ENCODE data around the gene PIP4K2C. TPM values are rescaled to one million over a fixed set of nuclear protein-coding genes. Genes with fewer than 3 reads are reported as not detected.

The PIP4K2C gene
- total RNA-seq, 4 donors from 2014 or later = 2.6 to 29.3 (median 18.8) TPM

DNA sequence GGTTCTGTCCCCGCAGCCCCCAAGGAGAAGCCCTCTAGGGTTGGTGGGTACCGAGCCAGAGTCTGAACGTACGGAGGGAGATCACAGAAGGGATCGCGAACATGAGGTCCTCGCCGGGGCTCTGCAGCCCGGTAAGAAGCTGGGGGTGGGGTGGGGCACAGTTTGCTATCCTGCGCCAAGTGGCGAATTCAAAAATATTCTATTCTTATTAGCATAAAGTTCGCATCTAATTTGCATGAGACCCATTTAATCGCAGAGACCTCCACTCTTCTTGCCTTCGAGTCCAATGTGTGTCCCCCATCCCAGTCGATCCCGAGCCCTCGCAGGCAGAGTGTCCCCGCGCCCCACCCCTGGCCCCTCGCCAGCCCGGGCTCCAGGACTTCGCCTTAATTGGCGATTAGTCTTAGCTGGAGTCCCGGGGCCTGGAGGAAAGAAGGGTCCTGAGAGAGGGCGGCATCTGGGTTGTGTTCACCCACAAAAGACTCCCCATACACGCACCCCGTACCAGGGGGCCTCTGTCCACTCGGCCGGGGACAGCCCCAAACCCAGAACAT lies 19.6 kb downstream of the PIP4K2C start:
- H3K4me3 ChIP-seq = peak overlapping the region; percentile 70 to 81
- TF ChIP-seq, protein P1, sequence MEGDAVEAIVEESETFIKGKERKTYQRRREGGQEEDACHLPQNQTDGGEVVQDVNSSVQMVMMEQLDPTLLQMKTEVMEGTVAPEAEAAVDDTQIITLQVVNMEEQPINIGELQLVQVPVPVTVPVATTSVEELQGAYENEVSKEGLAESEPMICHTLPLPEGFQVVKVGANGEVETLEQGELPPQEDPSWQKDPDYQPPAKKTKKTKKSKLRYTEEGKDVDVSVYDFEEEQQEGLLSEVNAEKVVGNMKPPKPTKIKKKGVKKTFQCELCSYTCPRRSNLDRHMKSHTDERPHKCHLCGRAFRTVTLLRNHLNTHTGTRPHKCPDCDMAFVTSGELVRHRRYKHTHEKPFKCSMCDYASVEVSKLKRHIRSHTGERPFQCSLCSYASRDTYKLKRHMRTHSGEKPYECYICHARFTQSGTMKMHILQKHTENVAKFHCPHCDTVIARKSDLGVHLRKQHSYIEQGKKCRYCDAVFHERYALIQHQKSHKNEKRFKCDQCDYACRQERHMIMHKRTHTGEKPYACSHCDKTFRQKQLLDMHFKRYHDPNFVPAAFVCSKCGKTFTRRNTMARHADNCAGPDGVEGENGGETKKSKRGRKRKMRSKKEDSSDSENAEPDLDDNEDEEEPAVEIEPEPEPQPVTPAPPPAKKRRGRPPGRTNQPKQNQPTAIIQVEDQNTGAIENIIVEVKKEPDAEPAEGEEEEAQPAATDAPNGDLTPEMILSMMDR (IDR thresholded peaks at IDR 0.05) = no peak
- TF ChIP-seq POLR2A (IDR thresholded peaks at IDR 0.05) = no peak
- peak overlapping the region; percentile 93 to 94 for H3K27ac ChIP-seq
- DNase-seq = peak; percentile 78 to 79
- no peaks in the 10 kb centered on the region for H3K36me3 ChIP-seq
- intact Hi-C loops (cut with DNase I; ENCODE audit: low total_unique reads) = no loop called here
- H3K27me3 ChIP-seq = no peaks in the 10 kb centered on the region
- no peaks in the 10 kb centered on the region for H3K4me1 ChIP-seq
- no peaks in the 10 kb centered on the region for H3K9me3 ChIP-seq

- no peaks in the 10 kb centered on the region for H3K9me3 ChIP-seq
- peak within 1 kb of the TSS; percentile 93 to 94 for H3K27ac ChIP-seq
- DNase-seq = peak; percentile 86 to 88
- intact Hi-C loops (cut with DNase I; ENCODE audit: low total_unique reads) = no loop called here
- TF ChIP-seq, protein P1 (IDR thresholded peaks at IDR 0.05) = no peak
- peak; percentile 57 to 80 for TF ChIP-seq POLR2A (IDR thresholded peaks at IDR 0.05)
- no peaks in the 10 kb centered on the region for H3K4me1 ChIP-seq
- H3K27me3 ChIP-seq = no peaks in the 10 kb centered on the region
- H3K36me3 ChIP-seq = no peaks in the 10 kb centered on the region
- peak within 1 kb of the TSS; percentile 70 to 81 for H3K4me3 ChIP-seq
These were observed 20.3 kb downstream of the PIP4K2C start, which contains the start of gene ARHGEF25 for GRCh38 chr12:57611108-57611826. ARHGEF25 (plus strand) TSS chr12:57611435; CDS start chr12:57611895, 460 bp downstream.

DNA sequence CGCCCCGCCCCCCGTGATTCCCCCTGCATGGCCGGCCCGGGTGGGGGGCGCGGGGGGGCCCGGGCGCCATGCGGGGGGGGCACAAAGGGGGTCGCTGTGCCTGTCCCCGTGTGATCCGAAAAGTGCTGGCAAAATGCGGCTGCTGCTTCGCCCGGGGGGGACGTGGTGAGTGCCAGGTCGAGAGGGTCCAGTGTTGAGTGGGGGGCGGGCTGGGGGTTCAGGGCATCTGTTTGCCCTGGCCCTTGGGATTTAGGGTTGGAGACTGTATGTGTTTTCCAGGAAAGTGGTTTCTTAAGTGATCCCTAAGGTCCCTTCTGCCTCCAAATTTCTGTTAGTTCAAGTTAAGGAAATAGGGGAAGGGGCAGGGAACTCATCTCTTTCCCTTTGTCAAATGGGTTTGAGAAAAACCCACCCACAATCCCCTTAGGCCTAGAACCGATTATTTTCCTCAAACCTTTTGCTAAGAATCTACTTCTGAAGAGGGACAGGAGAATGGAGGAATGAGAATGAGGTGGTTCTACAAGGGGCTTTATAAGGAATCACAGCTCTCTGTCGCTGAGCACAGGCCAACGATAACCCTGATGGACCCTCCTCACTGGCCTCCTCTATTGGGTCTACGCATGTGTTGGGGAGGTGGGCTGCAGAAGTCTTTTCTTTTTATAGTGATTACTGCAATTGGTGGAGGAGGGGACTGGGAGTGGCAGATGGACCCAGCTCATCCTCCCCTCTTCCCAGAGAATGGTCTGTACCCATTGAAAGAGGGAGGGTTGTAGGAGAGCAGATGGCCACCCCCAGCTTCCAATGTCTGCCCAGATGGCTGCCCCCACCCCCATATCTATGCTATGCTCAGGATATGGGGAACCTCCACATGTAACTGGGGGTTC lies 21.1 kb downstream of the PIP4K2C start:
- Histone ChIP-seq H3K4me3 (peak overlapping the region; percentile 70 to 81), H3K9me3 (no peaks in the 10 kb centered on the region), H3K36me3 (no peaks in the 10 kb centered on the region), H3K27ac (peak overlapping the region; percentile 93 to 94), H3K4me1 (no peaks in the 10 kb centered on the region), H3K27me3 (no peaks in the 10 kb centered on the region)
- intact Hi-C loops (cut with DNase I; ENCODE audit: low total_unique reads) = no loop called here
- TF ChIP-seq, protein P1 (IDR thresholded peaks at IDR 0.05) = no peak
- no peak for TF ChIP-seq POLR2A (IDR thresholded peaks at IDR 0.05)
- DNase-seq = peak in 1 of 2 donors; percentile 30

GRCh38 chr12:57612711-57613426 lies 21.9 kb downstream of the PIP4K2C start:
- peak in 1 of 2 donors; percentile 8 for DNase-seq
- H3K27me3 ChIP-seq = no peaks in the 10 kb centered on the region
- TF ChIP-seq, protein P1 (IDR thresholded peaks at IDR 0.05) = no peak
- TF ChIP-seq POLR2A (IDR thresholded peaks at IDR 0.05) = no peak
- H3K4me3 ChIP-seq = no peak overlapping the region
- no peaks in the 10 kb centered on the region for H3K4me1 ChIP-seq
- intact Hi-C loops (cut with DNase I; ENCODE audit: low total_unique reads) = no loop called here
- peak overlapping the region in 1 of 2 donors; percentile 94 for H3K27ac ChIP-seq
- H3K36me3 ChIP-seq = no peaks in the 10 kb centered on the region
- no peaks in the 10 kb centered on the region for H3K9me3 ChIP-seq
